HEK293 (cell line): ENCODE data around the gene HOXD9.

Experiments used
- CTCF ChIA-PET: fragments of 350-600 bp; formaldehyde crosslinking; extraction: SDS; loops from one replicate; lab custom pipeline; 2021; ENCODE audit warnings: antibody characterized with exemption; lab: Yijun Ruan, JAX
- POLR2A ChIA-PET: fragments of 300-600 bp; formaldehyde crosslinking; extraction: SDS; loops from one replicate; lab custom pipeline; 2020; ENCODE audit warnings: antibody characterized with exemption, inconsistent platforms; lab: Yijun Ruan, JAX
- H3K27ac ChIP-seq: fragments of 200-500 bp; sonication (Bioruptor generic); 2 replicates; pipeline ENCODE4 v1.5.1; 2014; ENCODE audit warnings: low read depth, low read length, control low read depth, inconsistent platforms; ENCODE audit errors: extremely low read depth
- H3K36me3 ChIP-seq, 2 experiments: fragments of 200-500 bp in 1 of 2; sonication (Bioruptor generic) in 1 of 2; 1 replicate in 1 of 2; 2 replicates in 1 of 2; pipeline ENCODE4 v1.5.1; 2014 to 2017; ENCODE audit warnings: inconsistent platforms in 2 of 2, low read length in 2 of 2; ENCODE audit not compliant: control insufficient read depth in 2 of 2, insufficient read depth in 1 of 2
- H3K4me1 ChIP-seq: fragments of 200-500 bp; sonication (Bioruptor generic); 2 replicates; pipeline ENCODE4 v1.5.1; 2014; ENCODE audit warnings: mild to moderate bottlenecking, low read length, inconsistent platforms; ENCODE audit not compliant: control insufficient read depth, insufficient read depth
- H3K4me3 ChIP-seq: 2 replicates; pipeline ENCODE4 v1.5.1; 2011; ENCODE audit warnings: low read depth, mild to moderate bottlenecking, control low read depth, low read length, moderate library complexity
- H3K9me3 ChIP-seq: fragments of 200-500 bp; sonication (Bioruptor generic); 2 replicates; pipeline ENCODE4 v1.5.1; 2014; ENCODE audit warnings: low read depth, low read length, inconsistent platforms; ENCODE audit not compliant: control insufficient read depth, insufficient read depth
- GLI2 ChIP-seq: fragments of 450-650 bp; formaldehyde crosslinking; IDR thresholded peaks from 2 replicates; pipeline ENCODE4; 2017; ENCODE audit warnings: missing biosample characterization, missing genetic modification characterization, low read depth, borderline replicate concordance
- HOXD13 ChIP-seq: sonication (generic); formaldehyde crosslinking; IDR thresholded peaks from 2 replicates; pipeline ENCODE4 v1.8.0; 2022; ENCODE audit warnings: missing genetic modification reagents, borderline replicate concordance
- KLF1 ChIP-seq: fragments of 450-650 bp; formaldehyde crosslinking; IDR thresholded peaks from 2 replicates; pipeline ENCODE4 v1.5.1; 2016; ENCODE audit warnings: missing biosample characterization, missing genetic modification characterization
- ZBTB17 ChIP-seq: fragments of 450-650 bp; formaldehyde crosslinking; IDR thresholded peaks from 2 replicates; pipeline ENCODE4 v1.5.1; 2016; ENCODE audit warnings: missing biosample characterization, missing genetic modification characterization
- ZBTB44 ChIP-seq: fragments of 450-650 bp; IDR thresholded peaks from 2 replicates; pipeline ENCODE4 v1.5.1; 2018; ENCODE audit warnings: missing biosample characterization, mild to moderate bottlenecking, missing genetic modification characterization
- ZBTB7A ChIP-seq: fragments of 450-650 bp; formaldehyde crosslinking; IDR thresholded peaks from 2 replicates; pipeline ENCODE4 v1.5.1; 2016; ENCODE audit warnings: low read depth, missing biosample characterization, missing genetic modification characterization
- ZFP3 ChIP-seq: fragments of 450-650 bp; formaldehyde crosslinking; IDR thresholded peaks from 2 replicates; pipeline ENCODE4 v1.5.1; 2016; ENCODE audit warnings: low read depth, missing biosample characterization, missing genetic modification characterization
- ZFP37 ChIP-seq: fragments of 450-650 bp; formaldehyde crosslinking; IDR thresholded peaks from 2 replicates; pipeline ENCODE4 v1.5.1; 2016; ENCODE audit warnings: missing biosample characterization, missing genetic modification characterization
- ZNF211 ChIP-seq: fragments of 450-650 bp; formaldehyde crosslinking; IDR thresholded peaks from 2 replicates; pipeline ENCODE4 v1.5.1; 2016; ENCODE audit warnings: low read depth, missing biosample characterization, missing genetic modification characterization
- ZNF214 ChIP-seq: fragments of 450-650 bp; formaldehyde crosslinking; IDR thresholded peaks from 2 replicates; pipeline ENCODE4 v1.5.1; 2017; ENCODE audit warnings: missing biosample characterization, mild to moderate bottlenecking, missing genetic modification characterization, borderline replicate concordance
- ZNF777 ChIP-seq: fragments of 450-650 bp; formaldehyde crosslinking; IDR thresholded peaks from 2 replicates; pipeline ENCODE4 v1.5.1; 2017; ENCODE audit warnings: missing biosample characterization, missing genetic modification characterization, borderline replicate concordance
- ZNF785 ChIP-seq: fragments of 450-650 bp; formaldehyde crosslinking; IDR thresholded peaks from 2 replicates; pipeline ENCODE4 v1.5.1; 2016; ENCODE audit warnings: missing biosample characterization, missing genetic modification characterization
- TF ChIP-seq, protein P1 (sequence below): fragments of 450-650 bp; formaldehyde crosslinking; IDR thresholded peaks from 2 replicates; pipeline ENCODE4 v1.5.1; 2016; ENCODE audit warnings: missing biosample characterization, missing genetic modification characterization
- TF ChIP-seq, protein P2 (sequence below): fragments of 450-650 bp; formaldehyde crosslinking; IDR thresholded peaks from 2 replicates; pipeline ENCODE4 v1.5.1; 2016; ENCODE audit warnings: missing biosample characterization, missing genetic modification characterization

Gene HOXD9

DNA sequence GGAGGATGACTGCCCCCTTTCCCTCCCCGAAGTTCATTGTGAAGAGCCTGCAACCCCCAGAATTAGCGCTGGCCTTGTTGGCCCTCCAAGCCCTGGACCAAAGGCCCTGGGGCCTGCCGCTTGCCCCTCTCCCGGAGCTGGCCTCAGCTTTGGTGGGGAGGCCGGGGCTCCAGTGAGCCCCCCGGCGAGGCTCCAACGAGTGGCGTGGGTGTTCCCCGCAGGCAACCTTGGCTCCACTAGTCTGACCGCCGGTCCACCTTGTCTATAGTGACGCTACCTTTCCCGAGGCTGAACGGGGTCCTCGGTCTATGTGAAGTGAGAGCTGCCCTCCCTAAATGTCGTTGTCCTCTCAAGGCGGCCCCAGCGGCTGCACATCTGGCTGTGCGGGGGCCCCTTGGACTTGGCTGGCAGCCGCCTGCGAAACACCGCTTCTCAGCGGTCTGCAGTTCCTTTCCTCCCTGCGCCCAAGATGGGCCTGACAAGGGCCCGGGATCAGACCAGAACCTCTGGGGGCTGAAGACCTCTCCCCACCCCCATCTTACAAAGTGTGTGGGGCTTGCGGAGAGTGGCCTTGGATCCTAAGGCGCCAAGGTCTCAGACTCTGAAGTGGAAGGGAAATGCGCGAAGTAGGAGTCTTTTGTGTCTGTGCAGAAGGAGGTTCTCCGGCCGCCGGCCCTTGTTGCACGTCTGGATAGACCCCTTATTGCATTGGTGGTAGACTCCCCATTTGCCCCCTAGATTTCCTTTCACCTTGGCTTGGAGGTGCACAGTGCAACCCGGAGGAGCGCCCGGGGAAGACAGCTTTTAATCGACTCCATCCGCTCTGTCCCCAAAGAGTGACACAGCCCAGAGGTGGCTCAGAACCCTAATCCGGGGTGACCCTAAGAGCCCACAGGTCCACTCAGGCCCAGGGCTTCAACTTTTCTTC lies 9.9 kb upstream of the HOXD9 start:
- POLR2A ChIA-PET: interaction anchor here (1.7 kb wide), 1 partner anchor 9 kb away, joined by 6 read pairs; no protein-coding TSS in a partner anchor
- CTCF ChIA-PET: interaction anchor here (0.6 to 2.7 kb wide), 5 partner anchors 14 to 1570 kb away, joined by 3 to 13 read pairs (median 3); no protein-coding TSS in a partner anchor
- H3K36me3 ChIP-seq: peaks cover 21 to 89% of the 10 kb centered on the region in 2 experiments

DNA sequence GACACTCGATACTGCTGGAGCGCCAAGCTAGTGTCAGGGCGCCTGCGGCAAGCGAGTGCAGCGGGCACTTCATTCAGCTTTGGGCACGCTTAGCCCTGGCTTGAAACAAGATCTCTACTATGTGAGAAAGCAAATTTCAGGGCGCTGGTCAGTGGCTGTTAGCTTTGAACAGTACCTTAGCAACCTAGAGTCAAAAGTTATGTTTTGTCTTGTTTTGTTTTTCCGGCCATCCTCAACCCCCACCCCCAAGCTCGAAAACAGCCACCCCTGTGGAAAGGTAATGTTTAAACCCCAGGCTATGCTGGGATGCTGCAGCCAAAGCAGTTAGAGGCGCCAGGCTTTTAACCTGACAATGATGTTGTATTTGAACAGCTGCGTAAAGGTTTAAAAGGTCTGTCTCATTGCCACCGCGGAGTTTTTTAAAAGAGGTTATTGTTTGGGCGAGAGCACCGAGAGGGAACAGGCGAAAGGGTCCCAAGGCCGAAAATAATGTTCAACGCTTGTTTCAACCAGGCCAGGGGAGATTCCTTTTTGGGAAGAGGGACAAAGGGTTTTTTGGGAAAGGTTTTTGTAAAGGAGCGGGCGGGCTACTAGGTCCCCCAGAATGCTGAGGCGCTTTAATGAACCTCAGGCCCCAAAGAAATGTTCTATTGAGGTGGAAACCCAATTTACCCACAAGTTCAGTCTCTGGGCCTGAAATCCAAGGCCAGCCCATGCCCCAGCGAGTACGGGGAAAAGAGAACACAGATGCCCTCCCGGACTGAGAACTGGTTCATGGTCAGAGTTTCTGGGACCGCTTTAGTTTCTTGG lies 8.2 kb upstream of the HOXD9 start:
- Histone ChIP-seq H3K36me3 (peaks cover 21 to 99% of the 10 kb centered on the region in 2 experiments; a peak in 2 of 3 replicates), H3K4me1 (0 out of 2 replicates have a peak, but pooled peaks cover 2% of the 10 kb centered on the region), H3K4me3 (no peak overlapping the region), H3K9me3 (no peaks in the 10 kb centered on the region), H3K27ac (no peak overlapping the region)
- POLR2A ChIA-PET: interaction anchor here (1.7 kb wide), 1 partner anchor 10 kb away, joined by 6 read pairs; no protein-coding TSS in a partner anchor
- CTCF ChIA-PET: interaction anchor here (0.7 to 2.2 kb wide), 2 partner anchors 12 to 503 kb away, joined by 4 to 8 read pairs; no protein-coding TSS in a partner anchor
- TF ChIP-seq ZBTB44 (tag by site-specific recombination): no peak
- TF ChIP-seq KLF1 (tag by site-specific recombination): no peak
- no peak for TF ChIP-seq ZNF211
- no peak for TF ChIP-seq GLI2 (tag by site-specific recombination)
- no peak for TF ChIP-seq ZFP3 (tag by site-specific recombination)
- TF ChIP-seq, protein P1, sequence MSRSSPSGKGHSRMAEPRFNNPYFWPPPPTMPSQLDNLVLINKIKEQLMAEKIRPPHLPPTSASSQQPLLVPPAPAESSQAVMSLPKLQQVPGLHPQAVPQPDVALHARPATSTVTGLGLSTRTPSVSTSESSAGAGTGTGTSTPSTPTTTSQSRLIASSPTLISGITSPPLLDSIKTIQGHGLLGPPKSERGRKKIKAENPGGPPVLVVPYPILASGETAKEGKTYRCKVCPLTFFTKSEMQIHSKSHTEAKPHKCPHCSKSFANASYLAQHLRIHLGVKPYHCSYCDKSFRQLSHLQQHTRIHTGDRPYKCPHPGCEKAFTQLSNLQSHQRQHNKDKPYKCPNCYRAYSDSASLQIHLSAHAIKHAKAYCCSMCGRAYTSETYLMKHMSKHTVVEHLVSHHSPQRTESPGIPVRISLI: no peak
- TF ChIP-seq ZNF785 (tag by site-specific recombination): no peak
- no peak for TF ChIP-seq ZNF214

More for the DNA sequence above, 9.9 kb upstream of the HOXD9 start:
- TF ChIP-seq ZNF785 (tag by site-specific recombination) (no peak), ZBTB17 (tag by site-specific recombination) (no peak), HOXD13 (CRISPR knock-in tag) (no peak), ZNF777 (no peak), ZFP37 (tag by site-specific recombination) (no peak), ZBTB7A (no peak)
- TF ChIP-seq, protein P2, sequence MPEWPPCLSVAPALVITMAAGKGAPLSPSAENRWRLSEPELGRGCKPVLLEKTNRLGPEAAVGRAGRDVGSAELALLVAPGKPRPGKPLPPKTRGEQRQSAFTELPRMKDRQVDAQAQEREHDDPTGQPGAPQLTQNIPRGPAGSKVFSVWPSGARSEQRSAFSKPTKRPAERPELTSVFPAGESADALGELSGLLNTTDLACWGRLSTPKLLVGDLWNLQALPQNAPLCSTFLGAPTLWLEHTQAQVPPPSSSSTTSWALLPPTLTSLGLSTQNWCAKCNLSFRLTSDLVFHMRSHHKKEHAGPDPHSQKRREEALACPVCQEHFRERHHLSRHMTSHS: no peak
- 0 out of 2 replicates have a peak, but pooled peaks cover 2% of the 10 kb centered on the region for H3K4me1 ChIP-seq
- no peaks in the 10 kb centered on the region for H3K9me3 ChIP-seq
- H3K27ac ChIP-seq: no peak overlapping the region
- no peak overlapping the region for H3K4me3 ChIP-seq
